GM23338 (cell line): ENCODE measurements around the gene ADD3.

Experiments
- CTCF ChIP-seq, 2 experiments: fragments of 200-600 bp in 1 of 2; sonication (generic) in 1 of 2; conservative IDR thresholded peaks; 2 replicates each; pipeline versions ENCODE4 v1.5.1 to v1.6.1; 2016 to 2017; ENCODE audit warnings: antibody characterized with exemption in 2 of 2, low read depth in 2 of 2, mild to moderate bottlenecking in 2 of 2, moderate library complexity in 1 of 2
- POLR2AphosphoS5 ChIP-seq: IDR thresholded peaks from 2 replicates; pipeline ENCODE4 v1.6.1; 2016; ENCODE audit warnings: antibody characterized with exemption, low read depth
- ZNF331 ChIP-seq: fragments of 250-450 bp; sonication (Bioruptor Pico); IDR thresholded peaks from 2 replicates; pipeline ENCODE4 v1.5.0; 2020; ENCODE audit warnings: low read depth, mild to moderate bottlenecking, moderate library complexity

GRCh38 chr10:110105873-110106272, 98.1 kb downstream of the ADD3 start:
- TF ChIP-seq ZNF331, result no peak
- TF ChIP-seq CTCF (conservative IDR thresholded peaks at IDR 0.05; ENCODE audit: low read depth in 2 of 2), result no peak
- TF ChIP-seq POLR2AphosphoS5, result no peak
